Ishikawa (cell line): ENCODE measurements around the gene PRXL2B.

Experiments used
- CEBPB ChIP-seq: IDR thresholded peaks from 2 replicates; pipeline ENCODE4 v1.6.1; 2012
- CREB1 ChIP-seq: IDR thresholded peaks from 2 replicates; pipeline ENCODE4 v1.6.1; 2012; ENCODE audit warnings: low read depth
- EGR1 ChIP-seq: IDR thresholded peaks from 2 replicates; pipeline ENCODE4 v1.6.1; 2012
- EP300 ChIP-seq: IDR thresholded peaks from 2 replicates; pipeline ENCODE4 v1.6.1; 2012; ENCODE audit warnings: borderline replicate concordance
- FOXM1 ChIP-seq: IDR thresholded peaks from 2 replicates; pipeline ENCODE4 v1.6.1; 2012; ENCODE audit warnings: low read depth, borderline replicate concordance
- NFIC ChIP-seq: IDR thresholded peaks from 2 replicates; pipeline ENCODE4 v1.6.1; 2012
- RAD21 ChIP-seq: IDR thresholded peaks from 2 replicates; pipeline ENCODE4 v1.6.1; 2012; ENCODE audit warnings: low read depth
- TAF1 ChIP-seq: IDR thresholded peaks from 2 replicates; pipeline ENCODE4 v1.6.1; 2012; ENCODE audit warnings: low read depth, mild to moderate bottlenecking
- TCF12 ChIP-seq: IDR thresholded peaks from 2 replicates; pipeline ENCODE4 v1.6.1; 2012; ENCODE audit warnings: low read depth
- TEAD4 ChIP-seq: IDR thresholded peaks from 2 replicates; pipeline ENCODE4 v1.6.1; 2012
- YY1 ChIP-seq: IDR thresholded peaks from 2 replicates; pipeline ENCODE4 v1.6.1; 2012; ENCODE audit warnings: low read depth
- ZBTB7A ChIP-seq: IDR thresholded peaks from 2 replicates; pipeline ENCODE4 v1.6.1; 2012; ENCODE audit warnings: low read depth
- TF ChIP-seq, protein P1 (sequence below): IDR thresholded peaks from 2 replicates; pipeline ENCODE4 v1.6.1; 2012
- TF ChIP-seq, protein P2 (sequence below): IDR thresholded peaks from 2 replicates; pipeline ENCODE4 v1.6.1; 2012
- TF ChIP-seq, protein P3 (sequence below): IDR thresholded peaks from 2 replicates; pipeline ENCODE4 v1.6.1; 2012; ENCODE audit warnings: low read depth, mild to moderate bottlenecking

Gene PRXL2B

DNA sequence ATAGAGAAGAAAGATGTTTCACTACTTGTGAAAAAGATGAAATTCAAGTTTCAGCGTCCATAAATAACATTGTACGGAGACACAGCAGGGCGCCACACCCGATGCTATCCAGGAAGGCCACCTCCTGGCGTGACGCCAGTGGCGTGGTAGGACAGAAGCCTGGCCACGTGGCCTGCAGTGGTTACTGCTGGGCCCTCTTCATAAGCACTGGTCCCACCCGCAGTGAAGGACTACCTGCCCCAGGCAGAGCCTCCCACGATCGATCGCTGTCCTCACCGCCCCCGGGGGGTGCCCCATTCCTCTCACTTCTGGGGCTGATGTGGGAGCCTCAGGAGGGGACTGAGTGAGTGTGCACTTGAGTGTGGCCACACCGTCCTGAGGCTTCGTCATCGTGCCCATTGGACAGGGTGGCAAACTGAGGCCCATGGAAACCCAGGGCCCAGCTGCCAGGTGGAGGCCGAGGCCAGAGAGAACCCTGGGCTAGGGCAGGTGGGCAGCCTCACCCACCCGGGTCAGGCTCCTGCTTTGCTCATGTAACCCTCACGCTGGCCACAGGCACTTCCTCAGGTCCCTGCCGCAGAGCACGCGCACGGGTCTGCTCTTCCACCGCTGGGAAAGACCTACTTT is 44.8 kb upstream of the PRXL2B start:
- TF ChIP-seq NFIC = peak; percentile 82
- TF ChIP-seq FOXM1 = no peak
- TF ChIP-seq YY1 = no peak
- TF ChIP-seq, protein P1, sequence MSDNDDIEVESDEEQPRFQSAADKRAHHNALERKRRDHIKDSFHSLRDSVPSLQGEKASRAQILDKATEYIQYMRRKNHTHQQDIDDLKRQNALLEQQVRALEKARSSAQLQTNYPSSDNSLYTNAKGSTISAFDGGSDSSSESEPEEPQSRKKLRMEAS = peak; percentile 46; the same call in 1 of the 2 replicates
- TF ChIP-seq EP300 = no peak
- no peak for TF ChIP-seq TEAD4
- TF ChIP-seq TCF12 = no peak
- no peak for TF ChIP-seq ZBTB7A
- TF ChIP-seq RAD21 = no peak
- TF ChIP-seq TAF1 = no peak
- no peak for TF ChIP-seq CEBPB
- TF ChIP-seq, protein P2, sequence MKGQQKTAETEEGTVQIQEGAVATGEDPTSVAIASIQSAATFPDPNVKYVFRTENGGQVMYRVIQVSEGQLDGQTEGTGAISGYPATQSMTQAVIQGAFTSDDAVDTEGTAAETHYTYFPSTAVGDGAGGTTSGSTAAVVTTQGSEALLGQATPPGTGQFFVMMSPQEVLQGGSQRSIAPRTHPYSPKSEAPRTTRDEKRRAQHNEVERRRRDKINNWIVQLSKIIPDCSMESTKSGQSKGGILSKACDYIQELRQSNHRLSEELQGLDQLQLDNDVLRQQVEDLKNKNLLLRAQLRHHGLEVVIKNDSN = peak; percentile 83
- no peak for TF ChIP-seq CREB1

DNA sequence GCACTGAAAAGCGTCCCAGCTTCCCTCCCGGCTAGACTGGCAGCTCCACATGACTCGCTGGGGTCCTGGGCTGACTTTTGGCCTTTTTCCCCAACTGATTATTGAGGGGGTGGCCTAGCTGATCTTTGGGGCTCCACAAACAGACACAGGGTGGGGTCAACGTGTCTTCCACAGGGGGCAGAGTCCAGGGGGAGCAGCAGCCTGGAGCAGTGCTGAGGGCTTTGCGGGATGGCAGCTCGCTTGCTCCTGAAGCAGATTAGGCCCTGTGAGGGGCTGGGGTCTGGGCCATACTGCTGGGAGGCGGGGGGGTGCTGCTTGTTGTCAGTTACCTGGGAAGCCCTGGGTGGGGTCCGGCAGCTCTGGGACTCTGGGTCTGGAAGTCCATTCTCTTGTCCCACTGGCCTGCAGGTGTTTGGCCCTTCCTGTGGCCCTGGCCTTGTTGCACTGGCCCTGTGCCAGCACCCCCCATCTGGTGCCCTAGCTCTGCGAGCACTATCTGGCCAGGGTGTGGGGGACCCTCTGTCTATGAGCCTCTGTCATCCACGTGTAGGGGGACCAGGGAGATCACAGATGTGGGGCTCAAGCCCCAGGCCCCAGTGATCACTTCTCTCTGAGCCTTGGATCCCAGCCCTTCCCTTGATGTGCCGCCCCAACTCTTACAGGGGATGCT is 44.2 kb upstream of the PRXL2B start:
- peak; percentile 68 for TF ChIP-seq NFIC
- TF ChIP-seq, protein P2 = no peak
- TF ChIP-seq ZBTB7A = no peak
- no peak for TF ChIP-seq YY1
- TF ChIP-seq, protein P3, sequence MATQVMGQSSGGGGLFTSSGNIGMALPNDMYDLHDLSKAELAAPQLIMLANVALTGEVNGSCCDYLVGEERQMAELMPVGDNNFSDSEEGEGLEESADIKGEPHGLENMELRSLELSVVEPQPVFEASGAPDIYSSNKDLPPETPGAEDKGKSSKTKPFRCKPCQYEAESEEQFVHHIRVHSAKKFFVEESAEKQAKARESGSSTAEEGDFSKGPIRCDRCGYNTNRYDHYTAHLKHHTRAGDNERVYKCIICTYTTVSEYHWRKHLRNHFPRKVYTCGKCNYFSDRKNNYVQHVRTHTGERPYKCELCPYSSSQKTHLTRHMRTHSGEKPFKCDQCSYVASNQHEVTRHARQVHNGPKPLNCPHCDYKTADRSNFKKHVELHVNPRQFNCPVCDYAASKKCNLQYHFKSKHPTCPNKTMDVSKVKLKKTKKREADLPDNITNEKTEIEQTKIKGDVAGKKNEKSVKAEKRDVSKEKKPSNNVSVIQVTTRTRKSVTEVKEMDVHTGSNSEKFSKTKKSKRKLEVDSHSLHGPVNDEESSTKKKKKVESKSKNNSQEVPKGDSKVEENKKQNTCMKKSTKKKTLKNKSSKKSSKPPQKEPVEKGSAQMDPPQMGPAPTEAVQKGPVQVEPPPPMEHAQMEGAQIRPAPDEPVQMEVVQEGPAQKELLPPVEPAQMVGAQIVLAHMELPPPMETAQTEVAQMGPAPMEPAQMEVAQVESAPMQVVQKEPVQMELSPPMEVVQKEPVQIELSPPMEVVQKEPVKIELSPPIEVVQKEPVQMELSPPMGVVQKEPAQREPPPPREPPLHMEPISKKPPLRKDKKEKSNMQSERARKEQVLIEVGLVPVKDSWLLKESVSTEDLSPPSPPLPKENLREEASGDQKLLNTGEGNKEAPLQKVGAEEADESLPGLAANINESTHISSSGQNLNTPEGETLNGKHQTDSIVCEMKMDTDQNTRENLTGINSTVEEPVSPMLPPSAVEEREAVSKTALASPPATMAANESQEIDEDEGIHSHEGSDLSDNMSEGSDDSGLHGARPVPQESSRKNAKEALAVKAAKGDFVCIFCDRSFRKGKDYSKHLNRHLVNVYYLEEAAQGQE = no peak

DNA sequence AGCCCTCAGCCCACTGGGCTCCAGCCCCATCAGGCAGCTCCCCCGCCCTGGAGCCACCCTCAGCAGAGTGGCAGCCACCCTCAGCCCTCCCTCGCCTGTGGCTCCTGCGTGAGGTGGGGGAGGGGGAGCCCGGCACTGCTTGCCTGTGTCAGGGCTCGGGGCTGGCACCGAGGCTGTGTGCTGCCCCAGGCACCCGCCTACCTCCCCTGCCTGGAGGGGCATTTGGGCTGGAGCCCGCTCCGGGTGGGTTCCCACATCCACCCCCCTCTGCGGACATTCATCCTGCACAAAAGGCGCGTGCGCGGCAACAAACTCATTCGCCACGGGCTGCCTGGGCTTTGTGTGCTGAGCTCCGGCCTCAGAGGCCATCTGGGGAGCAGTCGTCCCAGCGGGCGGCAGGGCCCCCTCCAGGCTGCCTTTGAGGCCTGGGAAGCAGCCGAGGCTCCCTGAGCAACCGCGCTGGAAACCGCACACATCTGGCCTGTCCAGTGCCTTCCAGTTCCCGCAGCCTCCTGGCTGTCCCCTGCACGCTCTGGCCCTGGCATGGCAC is 43.0 kb upstream of the PRXL2B start:
- TF ChIP-seq CEBPB = no peak
- TF ChIP-seq, protein P2 = no peak
- no peak for TF ChIP-seq NFIC
- TF ChIP-seq ZBTB7A = 0 out of 2 replicates have a peak, but pooled peaks have one; percentile 11
- no peak for TF ChIP-seq RAD21
- TF ChIP-seq TAF1 = no peak
- no peak for TF ChIP-seq CREB1

DNA sequence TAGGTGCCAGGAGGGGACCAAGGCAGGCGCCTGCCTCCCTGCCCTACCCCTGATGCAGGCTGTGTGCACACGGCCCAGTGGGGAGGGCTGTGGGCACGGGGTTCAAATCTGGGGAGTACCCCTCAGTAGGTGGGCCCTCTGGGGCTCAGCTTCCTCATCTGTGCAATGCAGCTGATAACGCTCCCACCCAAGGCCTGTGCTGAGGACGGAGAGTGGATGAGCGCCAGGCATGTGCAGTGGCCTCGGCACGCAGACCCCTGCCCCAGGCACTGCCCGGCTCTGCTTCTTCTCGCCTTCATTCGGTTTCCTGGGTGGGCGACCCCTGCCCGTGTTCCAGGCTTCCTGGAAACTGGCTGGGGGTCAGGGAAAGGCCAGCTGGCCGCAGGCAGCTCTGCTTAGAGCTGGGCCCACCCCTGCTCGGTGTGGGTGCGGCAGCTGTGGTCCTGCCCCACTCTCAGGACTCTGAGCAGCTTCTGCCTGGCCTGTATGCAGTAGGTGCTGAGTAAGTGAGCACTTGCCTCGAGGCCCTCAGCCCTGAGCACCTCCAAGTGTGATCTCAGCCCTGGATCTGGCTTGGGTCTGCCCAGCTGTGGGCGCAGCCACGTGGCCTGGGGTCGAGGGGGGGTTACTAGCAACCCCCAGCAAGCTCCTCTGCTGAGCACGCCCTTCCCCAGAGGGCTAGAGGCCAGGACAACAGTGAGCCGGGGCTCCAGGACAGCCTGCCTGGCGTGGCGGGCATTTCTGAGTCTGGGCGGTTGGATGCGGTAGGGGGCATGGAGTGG is 42.3 kb upstream of the PRXL2B start:
- TF ChIP-seq ZBTB7A = 0 out of 2 replicates have a peak, but pooled peaks have one; percentile 10
- TF ChIP-seq TAF1 = no peak

DNA sequence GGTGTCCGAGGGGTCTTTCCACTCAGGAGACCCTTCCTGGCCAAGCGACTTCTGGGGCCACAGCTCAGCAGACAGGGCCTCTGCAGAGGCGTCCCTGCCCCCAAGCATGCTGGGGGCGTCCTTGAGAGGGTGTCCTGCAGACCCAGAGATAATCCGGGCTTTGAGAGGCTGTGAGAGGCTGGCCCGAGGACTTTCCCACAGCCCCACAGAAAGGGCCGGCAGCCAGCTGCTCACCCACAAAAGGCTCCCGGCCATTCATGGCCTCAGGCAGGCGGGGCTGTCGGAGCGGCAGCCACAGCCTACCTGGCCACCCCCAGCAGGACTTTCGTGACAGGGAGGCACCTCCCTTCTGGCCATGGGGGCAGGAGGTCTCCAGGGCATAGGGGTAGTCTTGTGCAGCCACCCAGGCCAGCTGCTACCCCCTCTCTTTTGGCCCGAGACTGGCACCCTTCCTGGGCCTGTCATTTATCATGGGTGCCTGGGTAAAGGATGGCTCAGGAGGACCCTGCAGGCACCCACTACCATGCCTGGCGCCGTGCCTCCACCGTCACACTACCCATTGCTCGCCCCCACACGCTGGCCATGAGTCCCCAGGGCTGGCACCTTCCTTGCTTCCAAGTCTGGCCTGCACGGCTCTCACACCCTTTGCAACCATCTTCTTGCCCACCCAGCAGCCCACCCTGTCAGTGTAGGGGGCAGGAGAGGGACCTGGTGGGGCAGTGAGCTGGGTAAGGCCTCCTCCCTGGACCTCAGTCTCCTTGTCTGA is 41.5 kb upstream of the PRXL2B start:
- TF ChIP-seq FOXM1 = no peak
- TF ChIP-seq TEAD4 = no peak

DNA sequence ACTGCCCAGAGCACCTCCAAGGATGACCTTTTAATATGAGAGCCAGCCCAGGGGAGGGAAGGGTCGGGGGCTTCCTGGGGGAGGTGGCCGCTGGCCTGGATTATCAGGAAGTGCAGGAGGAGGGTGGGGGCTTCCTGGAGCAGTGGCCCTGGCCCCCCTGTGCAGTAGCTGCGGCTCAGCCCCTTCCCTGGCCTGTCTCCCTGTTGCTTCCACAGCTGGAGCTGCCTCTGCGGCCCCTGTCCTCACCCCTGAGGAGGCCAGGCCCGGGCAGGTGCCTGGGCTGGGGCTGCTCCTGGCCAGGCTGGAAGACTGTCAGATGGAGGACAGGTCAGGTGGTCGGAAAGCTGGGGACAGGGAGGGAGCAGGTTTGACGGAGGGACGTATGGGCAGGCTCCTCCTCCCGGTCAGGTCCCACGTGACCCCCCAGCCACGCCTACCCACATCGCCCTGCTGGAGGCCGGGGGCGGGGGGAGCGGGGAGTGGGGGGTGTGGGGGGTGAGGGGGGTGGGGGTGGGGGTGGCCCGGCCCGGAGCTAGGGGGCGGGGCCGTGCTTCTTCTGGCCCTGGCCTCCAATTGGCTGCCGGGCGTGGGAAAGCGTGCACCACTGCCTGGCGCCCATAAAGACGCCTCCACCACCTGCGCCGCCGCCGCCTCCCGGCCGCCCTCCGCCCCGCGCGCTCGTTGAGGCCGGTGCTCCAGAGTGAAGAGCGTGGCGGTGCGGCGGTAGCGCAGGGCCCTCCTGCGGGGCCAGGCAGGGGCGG is 40.6 kb upstream of the PRXL2B start:
- TF ChIP-seq NFIC = no peak
- no peak for TF ChIP-seq TEAD4
- TF ChIP-seq, protein P1 = peak; percentile 70; the same call in 1 of the 2 replicates
- TF ChIP-seq RAD21 = no peak
- TF ChIP-seq EGR1 = no peak
- TF ChIP-seq YY1 = no peak
- TF ChIP-seq, protein P2 = peak; percentile 94
- TF ChIP-seq FOXM1 = no peak
- TF ChIP-seq TAF1 = 0 out of 2 replicates have a peak, but pooled peaks have one; percentile 22
- TF ChIP-seq CEBPB = no peak
- TF ChIP-seq TCF12 = 0 out of 2 replicates have a peak, but pooled peaks have one; percentile 24
- TF ChIP-seq EP300 = no peak
- TF ChIP-seq ZBTB7A = no peak
- TF ChIP-seq, protein P3 = no peak
- no peak for TF ChIP-seq CREB1
